ENCODE results near the gene BHMT. TPM values are rescaled to one million over a fixed set of nuclear protein-coding genes. Genes with fewer than 3 reads are reported as not detected.

BHMT gene
- total and polyA plus RNA-seq, 10 of the 15 experiments (the other 5 are each of a cell fraction or from before 2014, with no cell fraction given), result 0.44 TPM; not detected in 9

GRCh38 chr5:79120221-79120620 is 8.6 kb downstream of the BHMT start:
- H3K79me2 ChIP-seq (ENCODE audit: control insufficient read depth, insufficient read depth, low read length), result no peaks in the 10 kb centered on the region
- H3K36me3 ChIP-seq (ENCODE audit: control insufficient read depth in 2 of 2, insufficient read depth in 2 of 2, low read length in 1 of 2), result no peaks in the 10 kb centered on the region
- no peak overlapping the region for H3K4me3 ChIP-seq
- ChIA-PET SMC1A (ENCODE audit: uncharacterized antibody, unreplicated experiment) (no interaction called here), CTCF (interaction anchor here (1.5 kb wide), 1 partner anchor 99 kb away, joined by 4 read pairs; no protein-coding TSS in a partner anchor), POLR2A (interaction anchor here (0.7 kb wide), 1 partner anchor 11 kb away, joined by 4 read pairs; no protein-coding TSS in a partner anchor), RAD21 (ENCODE audit: unreplicated experiment) (interaction anchor here (1.1 kb wide), 1 partner anchor 12 kb away, joined by 3 read pairs; no protein-coding TSS in a partner anchor)
- H3K9ac ChIP-seq (ENCODE audit: control insufficient read depth, insufficient read depth, low read length), result no peak overlapping the region
- in situ Hi-C loops (cut with MboI), result no loop called here
- no peaks in the 10 kb centered on the region for H4K20me1 ChIP-seq (ENCODE audit: control insufficient read depth, insufficient read depth)
- intact Hi-C loops (cut with micrococcal nuclease; ENCODE audit: unreplicated experiment), result no loop called here
- DNase-seq (ENCODE audit: low read depth, low spot score), result no peak
- no TSS peak for BruUV-seq (replicated peaks)
- no peak for FAIRE-seq
- H3K27me3 ChIP-seq (replicated peaks in 1 of 2; ENCODE audit: control insufficient read depth in 2 of 2, insufficient read depth in 2 of 2, low read length in 1 of 2), result no peaks in the 10 kb centered on the region
- TF ChIP-seq NFYB (IDR thresholded peaks at IDR 0.05; ENCODE audit: insufficient read depth, low read depth, low read length) (no peak), E2F4 (IDR thresholded peaks at IDR 0.05; ENCODE audit: low read depth, low read length) (no peak), RAD21 (IDR thresholded peaks at IDR 0.05; ENCODE audit: insufficient read depth, low read depth, low read length) (no peak), PBX3 (IDR thresholded peaks at IDR 0.05; ENCODE audit: insufficient replicate concordance, low read depth, low read length) (no peak), PRDM15 (CRISPR knock-in tag; IDR thresholded peaks at IDR 0.05) (no peak)
- no peak overlapping the region for H3K4me2 ChIP-seq (ENCODE audit: control insufficient read depth, insufficient read depth)
- 88% methylated on average over 4 of the region's 4 CpGs for WGBS (ENCODE audit: insufficient coverage, insufficient replicate concordance, low lambda C conversion rate, missing lambda C conversion rate)
- H3K4me1 ChIP-seq (ENCODE audit: control insufficient read depth, insufficient read depth, low read length), result no peaks in the 10 kb centered on the region
- H3K9me3 ChIP-seq (replicated peaks; ENCODE audit: control insufficient read depth, insufficient read depth, low read length), result no peaks in the 10 kb centered on the region
- no peak for ATAC-seq
- H3K27ac ChIP-seq (ENCODE audit: control insufficient read depth, insufficient read depth), result no peak overlapping the region
- no peak overlapping the region for H2AFZ ChIP-seq (ENCODE audit: control insufficient read depth, low read depth, low read length)

Measured in GM12878 (cell line).